Nephron progenitor cell (in vitro differentiated cells): ENCODE data around the gene TH.

Source experiments
- DNase-seq: peaks from one replicate; pipeline ENCODE4 v3.0.0; 2021
- H3K27ac Mint-ChIP-seq: 2 replicates; pipeline ENCODE4 v1.8.0; 2021; ENCODE audit warnings: mild to moderate bottlenecking, moderate library complexity, mixed read lengths
- H3K27me3 Mint-ChIP-seq: 2 replicates; pipeline ENCODE4 v1.8.0; 2021; ENCODE audit warnings: mild to moderate bottlenecking, low read depth, mixed read lengths; ENCODE audit not compliant: poor library complexity
- H3K36me3 Mint-ChIP-seq: 2 replicates; pipeline ENCODE4 v1.8.0; 2021; ENCODE audit warnings: low read depth, mixed read lengths
- H3K4me1 Mint-ChIP-seq: 2 replicates; pipeline ENCODE4 v1.8.0; 2021; ENCODE audit warnings: mixed read lengths
- H3K4me3 Mint-ChIP-seq: 2 replicates; pipeline ENCODE4 v1.8.0; 2021; ENCODE audit warnings: mild to moderate bottlenecking, moderate library complexity, mixed read lengths
- H3K9me3 Mint-ChIP-seq: 2 replicates; pipeline ENCODE4 v1.8.0; 2021; ENCODE audit warnings: mild to moderate bottlenecking, moderate library complexity, mixed read lengths
- TF ChIP-seq, protein P1 (sequence below): fragments of 200-600 bp; sonication (generic); IDR thresholded peaks from 2 replicates; pipeline ENCODE4 v1.5.0; 2021; ENCODE audit warnings: antibody characterized with exemption

Gene TH

DNA sequence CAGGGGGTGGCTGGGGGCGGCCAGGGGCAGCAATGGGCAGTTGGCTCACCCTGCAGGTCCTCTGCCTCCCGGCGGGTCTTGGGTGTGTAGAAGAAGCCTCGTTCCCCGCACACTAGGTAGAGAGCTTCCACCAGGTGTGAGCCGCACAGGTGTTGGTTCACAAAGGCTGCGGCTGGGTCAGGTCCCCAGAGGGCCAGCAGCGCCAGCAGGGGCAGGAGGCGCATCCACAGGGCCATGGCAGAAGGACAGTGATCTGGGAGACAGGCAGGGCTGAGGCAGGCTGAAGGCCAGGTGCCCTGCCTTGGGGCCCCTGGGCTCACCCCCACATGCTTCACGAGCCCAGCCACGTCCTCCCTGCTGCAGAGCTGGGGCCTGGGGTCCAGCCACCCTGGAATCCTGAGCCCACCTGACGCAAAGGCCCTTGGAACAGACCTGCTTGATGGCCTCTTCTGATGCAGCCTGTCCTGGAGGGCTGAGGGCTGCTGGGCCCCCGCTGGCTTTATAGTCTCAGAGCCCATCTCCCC, 10.8 kb downstream of the TH start, which contains the start of gene INS:
Gene INS, minus strand, starts transcription at position 474 of the 524 bp plus-strand sequence. Its CDS starts 238 bp downstream, at position 236.
- H3K36me3 Mint-ChIP-seq: no peaks in the 10 kb centered on the region
- no peaks in the 10 kb centered on the region for H3K4me1 Mint-ChIP-seq
- DNase-seq: no peak
- no peaks in the 10 kb centered on the region for H3K9me3 Mint-ChIP-seq
- TF ChIP-seq, protein P1, sequence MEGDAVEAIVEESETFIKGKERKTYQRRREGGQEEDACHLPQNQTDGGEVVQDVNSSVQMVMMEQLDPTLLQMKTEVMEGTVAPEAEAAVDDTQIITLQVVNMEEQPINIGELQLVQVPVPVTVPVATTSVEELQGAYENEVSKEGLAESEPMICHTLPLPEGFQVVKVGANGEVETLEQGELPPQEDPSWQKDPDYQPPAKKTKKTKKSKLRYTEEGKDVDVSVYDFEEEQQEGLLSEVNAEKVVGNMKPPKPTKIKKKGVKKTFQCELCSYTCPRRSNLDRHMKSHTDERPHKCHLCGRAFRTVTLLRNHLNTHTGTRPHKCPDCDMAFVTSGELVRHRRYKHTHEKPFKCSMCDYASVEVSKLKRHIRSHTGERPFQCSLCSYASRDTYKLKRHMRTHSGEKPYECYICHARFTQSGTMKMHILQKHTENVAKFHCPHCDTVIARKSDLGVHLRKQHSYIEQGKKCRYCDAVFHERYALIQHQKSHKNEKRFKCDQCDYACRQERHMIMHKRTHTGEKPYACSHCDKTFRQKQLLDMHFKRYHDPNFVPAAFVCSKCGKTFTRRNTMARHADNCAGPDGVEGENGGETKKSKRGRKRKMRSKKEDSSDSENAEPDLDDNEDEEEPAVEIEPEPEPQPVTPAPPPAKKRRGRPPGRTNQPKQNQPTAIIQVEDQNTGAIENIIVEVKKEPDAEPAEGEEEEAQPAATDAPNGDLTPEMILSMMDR: no peak
- no peaks in the 10 kb centered on the region for H3K27me3 Mint-ChIP-seq
- H3K27ac Mint-ChIP-seq: no peak within 1 kb of the TSS
- H3K4me3 Mint-ChIP-seq: no peak within 1 kb of the TSS

DNA sequence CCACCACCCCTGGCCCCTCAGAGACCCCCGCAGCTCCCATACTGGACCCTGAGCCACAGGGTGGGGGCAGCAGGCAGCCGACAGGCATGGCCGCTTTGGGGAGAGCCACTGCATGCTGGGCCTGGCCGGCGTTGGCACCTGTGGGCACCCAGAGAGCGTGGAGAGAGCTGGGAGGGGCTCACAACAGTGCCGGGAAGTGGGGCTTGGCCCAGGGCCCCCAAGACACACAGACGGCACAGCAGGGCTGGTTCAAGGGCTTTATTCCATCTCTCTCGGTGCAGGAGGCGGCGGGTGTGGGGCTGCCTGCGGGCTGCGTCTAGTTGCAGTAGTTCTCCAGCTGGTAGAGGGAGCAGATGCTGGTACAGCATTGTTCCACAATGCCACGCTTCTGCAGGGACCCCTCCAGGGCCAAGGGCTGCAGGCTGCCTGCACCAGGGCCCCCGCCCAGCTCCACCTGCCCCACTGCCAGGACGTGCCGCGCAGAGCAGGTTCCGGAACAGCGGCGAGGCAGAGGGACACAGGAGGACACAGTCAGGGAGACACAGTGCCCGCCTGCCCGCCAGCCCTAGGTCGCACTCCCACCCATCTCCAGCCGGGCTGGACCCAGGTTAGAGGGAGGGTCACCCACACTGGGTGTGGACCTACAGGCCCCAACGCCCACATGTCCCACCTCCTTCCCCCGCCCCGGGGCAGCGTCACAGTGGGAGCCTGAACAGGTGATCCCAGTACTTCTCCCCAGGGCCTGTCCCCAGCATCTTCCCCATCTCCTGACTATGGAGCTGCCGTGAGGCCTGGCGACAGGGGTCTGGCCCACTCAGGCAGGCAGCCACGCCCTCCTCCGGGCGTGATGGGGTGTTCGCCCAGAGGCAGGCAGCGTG, 11.8 kb downstream of the TH start:
- no peaks in the 10 kb centered on the region for H3K27me3 Mint-ChIP-seq

DNA sequence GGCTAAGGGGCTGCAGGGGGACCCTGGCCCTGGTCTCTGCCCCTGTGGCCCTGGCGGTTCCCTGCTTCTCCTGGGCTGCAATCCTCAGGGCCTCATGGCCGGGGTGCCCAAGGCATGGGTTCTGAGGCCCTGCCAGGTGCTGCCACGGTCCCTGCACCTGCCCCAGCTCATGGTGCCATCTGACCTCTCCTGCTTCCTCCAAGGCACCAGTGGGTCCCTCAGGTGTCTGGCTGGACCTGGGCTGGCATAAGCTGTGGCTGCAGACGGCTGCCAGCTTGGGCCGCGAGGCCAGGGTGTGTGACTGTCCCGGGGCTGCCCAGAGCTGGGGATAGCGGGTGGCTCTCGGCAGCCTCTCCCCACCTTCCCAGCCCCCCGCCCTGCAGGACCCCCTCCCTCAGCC, 12.6 kb downstream of the TH start:
- H3K27ac Mint-ChIP-seq: no peak overlapping the region
- H3K4me3 Mint-ChIP-seq: no peak overlapping the region
- no peaks in the 10 kb centered on the region for H3K9me3 Mint-ChIP-seq
- TF ChIP-seq, protein P1: no peak
- no peaks in the 10 kb centered on the region for H3K36me3 Mint-ChIP-seq
- no peaks in the 10 kb centered on the region for H3K4me1 Mint-ChIP-seq
- H3K27me3 Mint-ChIP-seq: peaks cover 2% of the 10 kb centered on the region
- no peak for DNase-seq

More for the DNA sequence above, 11.8 kb downstream of the TH start:
- Mint-ChIP-seq H3K36me3 (no peaks in the 10 kb centered on the region), H3K27ac (no peak overlapping the region), H3K4me3 (no peak overlapping the region), H3K4me1 (no peaks in the 10 kb centered on the region), H3K9me3 (no peaks in the 10 kb centered on the region)
- TF ChIP-seq, protein P1: no peak
- no peak for DNase-seq

DNA sequence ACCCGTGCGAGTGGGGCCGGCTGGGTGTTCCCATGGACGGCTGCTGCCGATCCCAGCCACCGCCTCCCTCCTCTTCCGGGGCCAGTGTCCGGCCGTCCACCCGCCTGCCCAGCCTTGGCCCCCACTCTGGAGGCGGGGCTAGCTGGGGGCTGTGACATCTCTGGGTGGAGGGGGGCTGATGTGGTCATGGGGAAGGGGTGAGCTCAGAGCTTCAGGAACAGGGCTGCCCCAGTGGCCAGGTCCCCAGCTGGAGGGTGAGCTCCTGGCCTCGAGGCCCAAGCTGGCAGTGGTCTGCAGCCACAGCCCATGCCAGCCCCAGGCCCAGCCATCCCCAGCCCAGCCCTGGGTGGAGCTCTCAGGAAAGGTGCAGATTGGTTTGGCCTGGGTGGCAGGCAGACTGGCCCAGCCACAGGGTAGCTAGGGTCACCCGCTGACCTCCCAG, 13.3 kb downstream of the TH start:
- no peaks in the 10 kb centered on the region for H3K36me3 Mint-ChIP-seq
- no peak overlapping the region for H3K27ac Mint-ChIP-seq
- TF ChIP-seq, protein P1: no peak
- no peaks in the 10 kb centered on the region for H3K4me1 Mint-ChIP-seq
- no peaks in the 10 kb centered on the region for H3K9me3 Mint-ChIP-seq
- no peak overlapping the region for H3K4me3 Mint-ChIP-seq
- H3K27me3 Mint-ChIP-seq: peaks cover 2% of the 10 kb centered on the region
- no peak for DNase-seq

DNA sequence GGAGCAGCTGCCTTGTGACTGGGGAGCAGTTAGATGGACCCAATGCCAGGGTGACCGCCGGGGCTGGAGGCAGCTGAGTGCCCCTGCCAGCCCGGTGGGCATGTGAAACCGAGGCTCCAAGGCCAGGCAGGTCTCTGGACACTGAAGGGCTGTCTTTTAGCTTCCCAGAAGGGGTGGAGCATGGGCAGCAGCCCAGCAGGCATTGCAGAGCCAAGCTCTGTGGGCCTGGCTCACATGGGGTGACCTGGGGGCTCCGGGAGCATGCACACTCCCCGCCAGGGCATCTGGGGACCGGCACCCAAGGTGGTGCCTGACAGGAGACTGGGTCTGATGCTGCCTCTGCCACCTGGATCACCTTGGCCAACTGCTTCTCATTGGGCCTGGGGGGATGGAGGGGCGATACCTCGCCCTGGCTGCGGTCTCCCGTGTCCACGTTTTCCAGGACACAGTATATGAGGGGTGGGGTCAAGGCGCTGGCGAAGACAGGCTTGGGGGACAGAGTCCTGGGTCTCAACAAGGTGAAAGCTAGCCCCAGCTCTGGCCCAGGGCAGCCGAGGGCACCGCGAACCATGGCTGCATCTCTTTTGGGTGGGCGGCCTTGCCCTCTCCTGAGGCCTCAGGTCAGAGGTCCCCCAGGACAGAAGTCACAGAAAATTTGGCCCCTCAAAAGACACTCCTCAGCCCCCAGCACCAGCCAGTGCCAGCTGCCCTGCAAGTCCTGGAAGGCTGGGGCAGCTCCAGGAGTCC, 14.1 kb downstream of the TH start:
- no peaks in the 10 kb centered on the region for H3K4me1 Mint-ChIP-seq
- DNase-seq: no peak
- H3K27ac Mint-ChIP-seq: no peak overlapping the region

More for the DNA sequence above, 14.1 kb downstream of the TH start:
- Mint-ChIP-seq H3K36me3 (no peaks in the 10 kb centered on the region), H3K27me3 (peaks cover 2% of the 10 kb centered on the region), H3K4me3 (no peak overlapping the region), H3K9me3 (no peaks in the 10 kb centered on the region)
- TF ChIP-seq, protein P1: no peak
